ENCODE results near the gene HSPB6. TPM values are rescaled to one million over a fixed set of nuclear protein-coding genes. Genes with fewer than 3 reads are reported as not detected.

HSPB6 gene
- polyA plus RNA-seq, 1 of the 3 experiments (the other 2 are of a cell fraction), result 0.43 TPM

DNA sequence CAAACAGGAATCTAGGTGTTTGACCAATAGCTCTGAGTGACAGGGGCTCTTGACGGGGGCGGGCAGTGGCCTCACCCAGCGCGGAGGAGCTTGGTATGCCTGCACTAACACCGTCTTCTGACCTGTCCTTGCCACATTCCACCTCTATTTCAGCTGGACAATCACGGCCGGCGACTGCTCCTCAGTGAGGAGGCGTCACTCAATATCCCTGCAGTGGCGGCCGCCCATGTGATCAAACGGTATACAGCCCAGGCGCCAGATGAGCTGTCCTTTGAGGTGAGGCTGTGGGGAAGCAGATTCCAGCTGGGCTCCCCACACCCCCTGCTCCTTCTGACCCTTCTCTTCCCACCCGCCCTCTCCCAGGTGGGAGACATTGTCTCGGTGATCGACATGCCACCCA lies 23.2 kb upstream of the HSPB6 start:
- H4K20me1 ChIP-seq (ENCODE audit: insufficient read depth), result no peaks in the 10 kb centered on the region
- no peak overlapping the region for H3K9ac ChIP-seq
- H3K27ac ChIP-seq (ENCODE audit: low read depth in 2 of 2, low read length in 1 of 2), result no peak overlapping the region
- H3K9me2 ChIP-seq, result no peaks in the 10 kb centered on the region
- H3K4me2 ChIP-seq, result no peak overlapping the region
- H2AFZ ChIP-seq (ENCODE audit: low read depth), result no peak overlapping the region
- ChIA-PET CTCF (interaction anchor here (0.6 kb wide), 1 partner anchor 11 kb away, joined by 4 read pairs; no protein-coding TSS in a partner anchor), POLR2A (no interaction called here)
- H3K36me3 ChIP-seq (replicated peaks in 1 of 2; ENCODE audit: control insufficient read depth in 1 of 2, insufficient read depth in 2 of 2, low read length in 1 of 2), result peaks cover 0 to 6% of the 10 kb centered on the region in 2 experiments
- peaks cover 13% of the 10 kb centered on the region; the same call in 1 of the 2 replicates for H3K79me2 ChIP-seq (ENCODE audit: insufficient read depth)
- H3F3A ChIP-seq (replicated peaks; ENCODE audit: insufficient read depth), result no peaks in the 10 kb centered on the region
- no peaks in the 10 kb centered on the region for H3K9me3 ChIP-seq
- H3K4me1 ChIP-seq (ENCODE audit: control insufficient read depth in 1 of 2, insufficient read depth in 2 of 2, low read depth in 1 of 2, low read length in 1 of 2), result peaks cover 0 to 9% of the 10 kb centered on the region in 2 experiments; a peak in 2 of 4 replicates
- TF ChIP-seq RAD21 (IDR thresholded peaks at IDR 0.05; ENCODE audit: low read length) (no peak), RFX5 (IDR thresholded peaks at IDR 0.05; ENCODE audit: low read length) (no peak), TCF12 (IDR thresholded peaks at IDR 0.05) (no peak), RXRA (IDR thresholded peaks at IDR 0.05; ENCODE audit: borderline replicate concordance, low read depth) (no peak), YY1 (IDR thresholded peaks at IDR 0.05; ENCODE audit: low read depth) (no peak), JUND (IDR thresholded peaks at IDR 0.05) (no peak), MXI1 (IDR thresholded peaks at IDR 0.05; ENCODE audit: low read depth, low read length) (no peak), EZH2phosphoT487 (IDR thresholded peaks at IDR 0.05; ENCODE audit: borderline replicate concordance, low read depth) (no peak)
- TF ChIP-seq, protein P1, sequence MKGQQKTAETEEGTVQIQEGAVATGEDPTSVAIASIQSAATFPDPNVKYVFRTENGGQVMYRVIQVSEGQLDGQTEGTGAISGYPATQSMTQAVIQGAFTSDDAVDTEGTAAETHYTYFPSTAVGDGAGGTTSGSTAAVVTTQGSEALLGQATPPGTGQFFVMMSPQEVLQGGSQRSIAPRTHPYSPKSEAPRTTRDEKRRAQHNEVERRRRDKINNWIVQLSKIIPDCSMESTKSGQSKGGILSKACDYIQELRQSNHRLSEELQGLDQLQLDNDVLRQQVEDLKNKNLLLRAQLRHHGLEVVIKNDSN (IDR thresholded peaks at IDR 0.05; ENCODE audit: borderline replicate concordance, low read depth), result no peak
- TF ChIP-seq, protein P2, sequence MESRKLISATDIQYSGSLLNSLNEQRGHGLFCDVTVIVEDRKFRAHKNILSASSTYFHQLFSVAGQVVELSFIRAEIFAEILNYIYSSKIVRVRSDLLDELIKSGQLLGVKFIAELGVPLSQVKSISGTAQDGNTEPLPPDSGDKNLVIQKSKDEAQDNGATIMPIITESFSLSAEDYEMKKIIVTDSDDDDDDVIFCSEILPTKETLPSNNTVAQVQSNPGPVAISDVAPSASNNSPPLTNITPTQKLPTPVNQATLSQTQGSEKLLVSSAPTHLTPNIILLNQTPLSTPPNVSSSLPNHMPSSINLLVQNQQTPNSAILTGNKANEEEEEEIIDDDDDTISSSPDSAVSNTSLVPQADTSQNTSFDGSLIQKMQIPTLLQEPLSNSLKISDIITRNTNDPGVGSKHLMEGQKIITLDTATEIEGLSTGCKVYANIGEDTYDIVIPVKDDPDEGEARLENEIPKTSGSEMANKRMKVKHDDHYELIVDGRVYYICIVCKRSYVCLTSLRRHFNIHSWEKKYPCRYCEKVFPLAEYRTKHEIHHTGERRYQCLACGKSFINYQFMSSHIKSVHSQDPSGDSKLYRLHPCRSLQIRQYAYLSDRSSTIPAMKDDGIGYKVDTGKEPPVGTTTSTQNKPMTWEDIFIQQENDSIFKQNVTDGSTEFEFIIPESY (IDR thresholded peaks at IDR 0.05; ENCODE audit: borderline replicate concordance, low read depth), result no peak
- TF ChIP-seq, protein P3, sequence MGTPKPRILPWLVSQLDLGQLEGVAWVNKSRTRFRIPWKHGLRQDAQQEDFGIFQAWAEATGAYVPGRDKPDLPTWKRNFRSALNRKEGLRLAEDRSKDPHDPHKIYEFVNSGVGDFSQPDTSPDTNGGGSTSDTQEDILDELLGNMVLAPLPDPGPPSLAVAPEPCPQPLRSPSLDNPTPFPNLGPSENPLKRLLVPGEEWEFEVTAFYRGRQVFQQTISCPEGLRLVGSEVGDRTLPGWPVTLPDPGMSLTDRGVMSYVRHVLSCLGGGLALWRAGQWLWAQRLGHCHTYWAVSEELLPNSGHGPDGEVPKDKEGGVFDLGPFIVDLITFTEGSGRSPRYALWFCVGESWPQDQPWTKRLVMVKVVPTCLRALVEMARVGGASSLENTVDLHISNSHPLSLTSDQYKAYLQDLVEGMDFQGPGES (IDR thresholded peaks at IDR 0.05; ENCODE audit: low read depth, low read length), result no peak
- TF ChIP-seq, protein P4, sequence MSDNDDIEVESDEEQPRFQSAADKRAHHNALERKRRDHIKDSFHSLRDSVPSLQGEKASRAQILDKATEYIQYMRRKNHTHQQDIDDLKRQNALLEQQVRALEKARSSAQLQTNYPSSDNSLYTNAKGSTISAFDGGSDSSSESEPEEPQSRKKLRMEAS (IDR thresholded peaks at IDR 0.05; ENCODE audit: low read depth), result no peak
- no peak overlapping the region for H3K4me3 ChIP-seq (ENCODE audit: low read depth in 2 of 2, low read length in 1 of 2)
- H3K27me3 ChIP-seq (ENCODE audit: insufficient read depth), result no peaks in the 10 kb centered on the region
- no peak for DNase-seq
- WGBS (ENCODE audit: low lambda C conversion rate), result 97% methylated on average over 14 of the region's 16 CpGs

DNA sequence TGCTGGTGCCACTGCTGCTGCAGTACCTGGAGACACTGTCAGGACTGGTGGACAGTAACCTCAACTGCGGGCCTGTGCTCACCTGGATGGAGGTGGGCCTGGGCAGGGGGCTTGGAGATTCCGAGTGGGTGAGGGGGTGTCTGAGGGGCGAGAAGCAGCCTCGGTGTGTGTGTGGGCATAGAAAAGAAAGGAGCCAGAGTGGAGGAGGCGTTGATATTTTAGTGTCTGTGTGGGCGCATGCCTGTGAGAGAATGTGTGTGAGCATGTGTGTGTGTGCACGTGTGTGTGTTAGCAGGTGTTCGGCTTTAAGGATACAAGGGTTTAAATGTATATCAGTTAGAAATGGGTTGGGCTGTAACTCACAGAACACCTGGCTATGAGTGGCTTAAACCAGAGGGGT lies 22.2 kb upstream of the HSPB6 start:
- POLR2A ChIA-PET, result no interaction called here
- Histone ChIP-seq H2AFZ (ENCODE audit: low read depth) (no peak overlapping the region), H3K4me1 (ENCODE audit: control insufficient read depth in 1 of 2, insufficient read depth in 2 of 2, low read depth in 1 of 2, low read length in 1 of 2) (peaks cover 0 to 12% of the 10 kb centered on the region in 2 experiments; a peak in 2 of 4 replicates), H3K79me2 (ENCODE audit: insufficient read depth) (peaks cover 13% of the 10 kb centered on the region; the same call in 1 of the 2 replicates), H3F3A (replicated peaks; ENCODE audit: insufficient read depth) (peaks cover 4% of the 10 kb centered on the region), H3K27ac (ENCODE audit: low read depth in 2 of 2, low read length in 1 of 2) (no peak overlapping the region), H3K9ac (no peak overlapping the region), H3K4me2 (no peak overlapping the region), H3K4me3 (ENCODE audit: low read depth in 2 of 2, low read length in 1 of 2) (no peak overlapping the region), H3K36me3 (replicated peaks in 1 of 2; ENCODE audit: control insufficient read depth in 1 of 2, insufficient read depth in 2 of 2, low read length in 1 of 2) (peaks cover 0 to 6% of the 10 kb centered on the region in 2 experiments), H4K20me1 (ENCODE audit: insufficient read depth) (no peaks in the 10 kb centered on the region), H3K9me3 (no peaks in the 10 kb centered on the region), H3K27me3 (ENCODE audit: insufficient read depth) (no peaks in the 10 kb centered on the region), H3K9me2 (no peaks in the 10 kb centered on the region)
- DNase-seq, result no peak
- WGBS (ENCODE audit: low lambda C conversion rate), result 86% methylated on average over 8 of the region's 8 CpGs
- TF ChIP-seq EZH2phosphoT487 (IDR thresholded peaks at IDR 0.05; ENCODE audit: borderline replicate concordance, low read depth), result no peak
- no peak for TF ChIP-seq FOXM1 (IDR thresholded peaks at IDR 0.05; ENCODE audit: low read depth)
- TF ChIP-seq RFX5 (IDR thresholded peaks at IDR 0.05; ENCODE audit: low read length), result no peak
- no peak for TF ChIP-seq YY1 (IDR thresholded peaks at IDR 0.05; ENCODE audit: low read depth)
- TF ChIP-seq, protein P4 (IDR thresholded peaks at IDR 0.05; ENCODE audit: low read depth), result no peak
- TF ChIP-seq, protein P3 (IDR thresholded peaks at IDR 0.05; ENCODE audit: low read depth, low read length), result no peak
- CTCF ChIA-PET, result no interaction called here

Data from SK-N-SH (cell line).